ENCODE results near the gene PLCH1. TPM values are rescaled to one million over a fixed set of nuclear protein-coding genes. Genes with fewer than 3 reads are reported as not detected.

The PLCH1 gene
- polyA plus RNA-seq, 1 experiment: 0.04 TPM

DNA sequence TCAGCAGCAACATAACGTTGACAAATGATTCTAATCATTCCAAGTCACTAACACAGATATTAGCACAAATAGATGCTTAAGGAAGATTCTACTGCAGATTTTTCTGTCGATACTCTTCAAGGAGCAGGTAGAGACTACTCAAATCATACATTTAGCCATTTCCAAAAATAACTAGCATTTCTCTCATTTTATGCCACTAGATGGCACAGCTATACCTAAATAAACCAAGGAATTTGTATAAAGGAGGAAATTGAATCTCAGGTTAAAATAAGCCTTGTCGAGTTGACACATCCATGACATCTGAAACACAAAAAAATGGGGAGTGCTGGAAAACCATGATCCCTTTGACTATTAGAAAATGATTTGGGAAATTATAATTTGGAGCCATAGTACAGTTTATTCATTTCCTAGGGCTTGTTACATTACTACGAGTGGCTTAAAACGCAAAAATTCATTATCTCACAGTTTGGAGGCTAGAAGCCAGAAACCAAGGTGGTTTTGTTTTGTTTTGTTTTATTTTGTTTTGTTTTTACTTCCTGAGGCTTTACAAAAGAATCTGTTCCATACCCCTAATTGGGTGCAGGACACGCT, 391.9 kb downstream of the PLCH1 start:
- Histone ChIP-seq H3K27ac (ENCODE audit: low read depth, low read length) (no peak overlapping the region), H3K4me3 (ENCODE audit: low read depth, low read length) (no peak overlapping the region), H3K27me3 (ENCODE audit: control insufficient read depth, insufficient read depth, low read length) (no peaks in the 10 kb centered on the region), H3K9me3 (ENCODE audit: control insufficient read depth, insufficient read depth, low read length) (no peaks in the 10 kb centered on the region)
- ChIA-PET CTCF (interaction anchor here (0.5 to 4.5 kb wide), 9 partner anchors 10 to 931 kb away, joined by 3 to 79 read pairs (median 5); no protein-coding TSS in a partner anchor), POLR2A (no interaction called here)
- TF ChIP-seq, protein P1, sequence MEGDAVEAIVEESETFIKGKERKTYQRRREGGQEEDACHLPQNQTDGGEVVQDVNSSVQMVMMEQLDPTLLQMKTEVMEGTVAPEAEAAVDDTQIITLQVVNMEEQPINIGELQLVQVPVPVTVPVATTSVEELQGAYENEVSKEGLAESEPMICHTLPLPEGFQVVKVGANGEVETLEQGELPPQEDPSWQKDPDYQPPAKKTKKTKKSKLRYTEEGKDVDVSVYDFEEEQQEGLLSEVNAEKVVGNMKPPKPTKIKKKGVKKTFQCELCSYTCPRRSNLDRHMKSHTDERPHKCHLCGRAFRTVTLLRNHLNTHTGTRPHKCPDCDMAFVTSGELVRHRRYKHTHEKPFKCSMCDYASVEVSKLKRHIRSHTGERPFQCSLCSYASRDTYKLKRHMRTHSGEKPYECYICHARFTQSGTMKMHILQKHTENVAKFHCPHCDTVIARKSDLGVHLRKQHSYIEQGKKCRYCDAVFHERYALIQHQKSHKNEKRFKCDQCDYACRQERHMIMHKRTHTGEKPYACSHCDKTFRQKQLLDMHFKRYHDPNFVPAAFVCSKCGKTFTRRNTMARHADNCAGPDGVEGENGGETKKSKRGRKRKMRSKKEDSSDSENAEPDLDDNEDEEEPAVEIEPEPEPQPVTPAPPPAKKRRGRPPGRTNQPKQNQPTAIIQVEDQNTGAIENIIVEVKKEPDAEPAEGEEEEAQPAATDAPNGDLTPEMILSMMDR (IDR thresholded peaks at IDR 0.05; ENCODE audit: low read depth, low read length): peak; percentile 53
- no peak for DNase-seq (ENCODE audit: low read depth, low spot score)

DNA sequence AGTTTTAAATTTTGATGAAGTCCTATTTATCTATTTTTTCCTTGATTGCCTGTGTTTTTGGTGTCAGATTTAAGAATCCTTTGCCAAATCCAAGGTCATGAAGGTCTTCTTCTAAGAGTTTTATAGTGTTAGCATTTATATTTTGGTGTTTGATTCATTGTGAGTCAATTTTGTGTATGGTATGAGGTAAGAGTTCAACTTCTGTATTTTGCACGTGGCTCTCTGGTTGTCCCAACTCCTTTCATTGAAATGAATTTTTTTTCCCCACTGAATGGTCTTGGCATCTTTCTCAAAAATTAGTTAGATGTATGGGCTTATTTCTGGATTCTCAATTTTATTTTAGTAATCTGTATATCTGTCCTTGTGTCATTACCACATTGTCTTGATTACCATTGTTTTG, 394.3 kb downstream of the PLCH1 start:
- Histone ChIP-seq H3K4me3 (ENCODE audit: low read depth, low read length) (no peak overlapping the region), H3K9me3 (ENCODE audit: control insufficient read depth, insufficient read depth, low read length) (no peaks in the 10 kb centered on the region), H3K27me3 (ENCODE audit: control insufficient read depth, insufficient read depth, low read length) (no peaks in the 10 kb centered on the region), H3K27ac (ENCODE audit: low read depth, low read length) (no peak overlapping the region)
- TF ChIP-seq, protein P1 (IDR thresholded peaks at IDR 0.05; ENCODE audit: low read depth, low read length): no peak
- DNase-seq (ENCODE audit: low read depth, low spot score): no peak
- ChIA-PET CTCF (interaction anchor here (1.5 to 4.5 kb wide), 2 partner anchors 352 to 593 kb away, joined by 4 to 79 read pairs; no protein-coding TSS in a partner anchor), POLR2A (no interaction called here)

DNA sequence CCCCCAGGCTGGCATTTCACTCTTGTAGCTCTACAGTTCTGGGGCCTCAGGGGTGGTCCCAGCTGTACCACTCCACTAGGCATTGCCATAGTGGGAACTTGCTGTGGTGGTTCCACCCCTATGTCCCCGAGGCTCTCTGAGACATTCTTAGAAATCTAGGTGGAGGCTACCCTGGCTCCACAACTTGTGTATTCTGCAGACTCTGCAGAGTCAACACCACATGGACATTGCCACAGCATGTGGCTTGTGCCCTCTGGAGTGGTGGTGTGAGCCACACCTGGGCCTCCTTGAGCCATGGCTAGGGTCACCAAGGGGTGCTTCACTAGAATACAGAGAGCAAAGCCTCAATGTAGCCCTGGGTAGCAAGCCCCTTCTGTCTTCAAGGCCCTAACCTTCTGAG, 397.0 kb downstream of the PLCH1 start:
- Histone ChIP-seq H3K9me3 (ENCODE audit: control insufficient read depth, insufficient read depth, low read length) (no peaks in the 10 kb centered on the region), H3K4me3 (ENCODE audit: low read depth, low read length) (no peak overlapping the region), H3K27ac (ENCODE audit: low read depth, low read length) (no peak overlapping the region), H3K27me3 (ENCODE audit: control insufficient read depth, insufficient read depth, low read length) (no peaks in the 10 kb centered on the region)
- ChIA-PET POLR2A (no interaction called here), CTCF (interaction anchor here (0.6 kb wide), 1 partner anchor 25 kb away, joined by 3 read pairs; no protein-coding TSS in a partner anchor)
- no peak for DNase-seq (ENCODE audit: low read depth, low spot score)
- TF ChIP-seq, protein P1 (IDR thresholded peaks at IDR 0.05; ENCODE audit: low read depth, low read length): no peak

DNA sequence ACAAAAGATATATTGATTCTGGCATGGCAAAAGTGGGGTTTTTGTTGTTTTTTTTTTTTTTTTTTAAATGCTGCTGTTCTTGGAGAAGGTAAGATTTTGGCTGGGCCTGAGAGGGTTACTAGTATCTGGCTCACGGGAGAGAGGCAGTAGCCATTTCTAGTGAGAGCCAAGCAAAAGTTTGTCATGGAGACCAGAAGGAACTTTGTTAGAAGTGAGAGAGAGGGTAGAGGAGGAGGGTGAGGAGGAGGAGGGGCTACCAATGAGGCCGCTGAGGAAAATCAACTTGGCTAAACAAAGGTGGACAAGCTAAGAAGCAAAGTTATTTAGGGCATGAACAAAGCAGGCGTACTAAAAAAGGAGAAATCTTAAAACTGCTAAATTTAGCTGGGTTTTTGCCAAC, 402.5 kb downstream of the PLCH1 start:
- H3K4me3 ChIP-seq (ENCODE audit: low read depth, low read length): no peak overlapping the region
- POLR2A ChIA-PET: no interaction called here
- no peak for DNase-seq (ENCODE audit: low read depth, low spot score)
- H3K9me3 ChIP-seq (ENCODE audit: control insufficient read depth, insufficient read depth, low read length): no peaks in the 10 kb centered on the region
- no peaks in the 10 kb centered on the region for H3K27me3 ChIP-seq (ENCODE audit: control insufficient read depth, insufficient read depth, low read length)
- CTCF ChIA-PET: interaction anchor here (0.9 kb wide), 2 partner anchors 20 to 585 kb away, joined by 4 to 8 read pairs; no protein-coding TSS in a partner anchor
- TF ChIP-seq, protein P1 (IDR thresholded peaks at IDR 0.05; ENCODE audit: low read depth, low read length): no peak
- no peak overlapping the region for H3K27ac ChIP-seq (ENCODE audit: low read depth, low read length)

DNA sequence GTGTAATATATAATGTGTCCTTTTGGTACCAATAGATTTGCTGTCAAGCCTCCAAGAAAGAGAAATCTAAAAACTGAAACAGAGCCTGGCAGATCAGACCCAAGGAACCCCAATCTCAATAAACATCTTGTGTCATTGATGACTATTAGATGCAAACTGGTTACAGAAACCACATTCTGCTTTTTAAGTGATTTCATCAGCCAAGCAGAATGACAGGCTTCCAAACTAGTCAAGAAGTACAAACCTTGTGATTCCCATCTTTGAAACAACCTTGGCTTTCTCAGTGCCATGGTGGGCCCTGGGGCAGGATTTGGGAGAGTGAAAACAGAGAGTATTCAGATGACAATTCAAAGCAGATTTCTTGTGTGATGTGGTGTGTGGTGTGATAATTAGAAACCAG, 405.8 kb downstream of the PLCH1 start:
- DNase-seq (ENCODE audit: low read depth, low spot score): no peak
- ChIA-PET CTCF (interaction anchor here (2.4 kb wide), 1 partner anchor 16 kb away, joined by 11 read pairs; no protein-coding TSS in a partner anchor), POLR2A (no interaction called here)
- no peak overlapping the region for H3K27ac ChIP-seq (ENCODE audit: low read depth, low read length)
- H3K27me3 ChIP-seq (ENCODE audit: control insufficient read depth, insufficient read depth, low read length): peaks cover 4% of the 10 kb centered on the region
- no peaks in the 10 kb centered on the region for H3K9me3 ChIP-seq (ENCODE audit: control insufficient read depth, insufficient read depth, low read length)
- no peak overlapping the region for H3K4me3 ChIP-seq (ENCODE audit: low read depth, low read length)
- TF ChIP-seq, protein P1 (IDR thresholded peaks at IDR 0.05; ENCODE audit: low read depth, low read length): no peak
